Vagina (tissue), 2 donors: ENCODE measurements around the gene SKAP1. TPM values are rescaled to one million over a fixed set of nuclear protein-coding genes. Genes with fewer than 3 reads are reported as not detected.

Experiments used
- DNase-seq, 2 donors: peaks; one replicate each; pipeline ENCODE4 v3.0.0-alpha.2; 2017; ENCODE audit errors: extremely low spot score in 2 of 2
- H3K27ac ChIP-seq: fragments of 200-600 bp; sonication (generic); one replicate; pipeline ENCODE4 v1.5.1; 2019
- H3K27me3 ChIP-seq: fragments of 200-600 bp; sonication (generic); one replicate; pipeline ENCODE4 v1.5.1; 2019
- H3K36me3 ChIP-seq, 2 donors: fragments of 200-600 bp; sonication (generic); one replicate each; pipeline ENCODE4 v1.5.1; 2017 to 2019
- H3K4me1 ChIP-seq: fragments of 200-600 bp; sonication (generic); one replicate; pipeline ENCODE4 v1.5.1; 2019
- H3K4me3 ChIP-seq, 2 donors: fragments of 200-600 bp; sonication (generic); 1 replicate in 1 of 2; 2 replicates in 1 of 2; pipeline ENCODE4 v1.5.1; 2016 to 2019
- H3K9me3 ChIP-seq: fragments of 200-600 bp; sonication (generic); one replicate; pipeline ENCODE4 v1.5.1; 2019
- POLR2A ChIP-seq, 2 donors: fragments of 450-650 bp; IDR thresholded peaks; one replicate each; pipeline ENCODE4 v1.6.1; 2017; ENCODE audit warnings: antibody characterized with exemption in 2 of 2, mild to moderate bottlenecking in 2 of 2, moderate library complexity in 2 of 2
- POLR2AphosphoS5 ChIP-seq, 2 donors: sonication (generic); formaldehyde crosslinking; IDR thresholded peaks; one replicate each; pipeline ENCODE4 v1.9.0; 2017; ENCODE audit warnings: antibody characterized with exemption in 2 of 2, mild to moderate bottlenecking in 2 of 2, low read depth in 1 of 2; ENCODE audit not compliant: insufficient read depth in 1 of 2
- intact Hi-C: fragments of 100-400 bp; cut with DNase I; formaldehyde crosslinking; loops from one replicate; pipeline ENCODE4 v1.15.1; 2023
- total RNA-seq: library from RNA; depleted of rRNA; stranded (reverse); fragments of >200 nt; gene quantifications from one replicate; pipeline ENCODE4 v1.2.3, GENCODE V29; 2016
- TF ChIP-seq, protein P1 (sequence below), 3 experiments: fragments of 450-650 bp in 2 of 3; fragments of 200-600 bp in 1 of 3; sonication (generic) in 1 of 3; IDR thresholded peaks; one replicate each; pipeline ENCODE4 v1.5.1; 2017 to 2019; ENCODE audit warnings: antibody characterized with exemption in 3 of 3, mild to moderate bottlenecking in 2 of 3, moderate library complexity in 2 of 3

Gene SKAP1
- total RNA-seq, 1 donor from 2014 or later = 5.6 TPM

GRCh38 chr17:48143629-48144028, 286.4 kb downstream of the SKAP1 start:
- H3K4me3 ChIP-seq = no peak overlapping the region
- intact Hi-C loops = no loop called here
- H3K4me1 ChIP-seq = no peaks in the 10 kb centered on the region
- no peaks in the 10 kb centered on the region for H3K9me3 ChIP-seq
- TF ChIP-seq, protein P1, sequence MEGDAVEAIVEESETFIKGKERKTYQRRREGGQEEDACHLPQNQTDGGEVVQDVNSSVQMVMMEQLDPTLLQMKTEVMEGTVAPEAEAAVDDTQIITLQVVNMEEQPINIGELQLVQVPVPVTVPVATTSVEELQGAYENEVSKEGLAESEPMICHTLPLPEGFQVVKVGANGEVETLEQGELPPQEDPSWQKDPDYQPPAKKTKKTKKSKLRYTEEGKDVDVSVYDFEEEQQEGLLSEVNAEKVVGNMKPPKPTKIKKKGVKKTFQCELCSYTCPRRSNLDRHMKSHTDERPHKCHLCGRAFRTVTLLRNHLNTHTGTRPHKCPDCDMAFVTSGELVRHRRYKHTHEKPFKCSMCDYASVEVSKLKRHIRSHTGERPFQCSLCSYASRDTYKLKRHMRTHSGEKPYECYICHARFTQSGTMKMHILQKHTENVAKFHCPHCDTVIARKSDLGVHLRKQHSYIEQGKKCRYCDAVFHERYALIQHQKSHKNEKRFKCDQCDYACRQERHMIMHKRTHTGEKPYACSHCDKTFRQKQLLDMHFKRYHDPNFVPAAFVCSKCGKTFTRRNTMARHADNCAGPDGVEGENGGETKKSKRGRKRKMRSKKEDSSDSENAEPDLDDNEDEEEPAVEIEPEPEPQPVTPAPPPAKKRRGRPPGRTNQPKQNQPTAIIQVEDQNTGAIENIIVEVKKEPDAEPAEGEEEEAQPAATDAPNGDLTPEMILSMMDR (IDR thresholded peaks at IDR 0.05) = no peak
- TF ChIP-seq POLR2AphosphoS5 (IDR thresholded peaks at IDR 0.05; ENCODE audit: insufficient read depth in 1 of 2, low read depth in 1 of 2) (no peak), POLR2A (IDR thresholded peaks at IDR 0.05) (no peak)
- no peak overlapping the region for H3K27ac ChIP-seq
- no peaks in the 10 kb centered on the region for H3K36me3 ChIP-seq
- no peak for DNase-seq
- H3K27me3 ChIP-seq = no peaks in the 10 kb centered on the region

DNA sequence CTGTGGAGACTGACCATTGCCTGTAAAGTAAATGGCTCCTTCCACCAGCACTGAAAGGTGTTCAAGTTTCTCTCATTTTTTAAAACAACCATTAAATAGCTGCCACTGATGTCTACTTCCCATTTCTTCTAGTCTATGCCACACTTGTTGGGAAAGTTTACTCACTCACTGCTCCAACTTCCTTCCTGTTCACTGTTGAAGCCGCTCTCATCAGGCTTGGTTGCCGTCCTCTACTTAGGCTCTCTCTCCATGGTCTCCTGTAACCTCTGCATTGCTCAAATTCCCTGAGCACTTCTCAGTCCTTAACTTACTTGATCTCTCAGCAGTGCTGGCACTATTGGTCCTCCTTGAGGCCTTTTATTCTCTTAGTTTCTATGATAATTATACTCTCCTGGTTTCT, 290.1 kb downstream of the SKAP1 start:
- no peak for DNase-seq
- Histone ChIP-seq H3K9me3 (no peaks in the 10 kb centered on the region), H3K36me3 (no peaks in the 10 kb centered on the region), H3K4me1 (no peaks in the 10 kb centered on the region), H3K4me3 (no peak overlapping the region), H3K27ac (no peak overlapping the region), H3K27me3 (no peaks in the 10 kb centered on the region)
- TF ChIP-seq, protein P1 (IDR thresholded peaks at IDR 0.05) = no peak
- no peak for TF ChIP-seq POLR2AphosphoS5 (IDR thresholded peaks at IDR 0.05; ENCODE audit: insufficient read depth in 1 of 2, low read depth in 1 of 2)
- TF ChIP-seq POLR2A (IDR thresholded peaks at IDR 0.05) = no peak
- intact Hi-C loops = no loop called here

DNA sequence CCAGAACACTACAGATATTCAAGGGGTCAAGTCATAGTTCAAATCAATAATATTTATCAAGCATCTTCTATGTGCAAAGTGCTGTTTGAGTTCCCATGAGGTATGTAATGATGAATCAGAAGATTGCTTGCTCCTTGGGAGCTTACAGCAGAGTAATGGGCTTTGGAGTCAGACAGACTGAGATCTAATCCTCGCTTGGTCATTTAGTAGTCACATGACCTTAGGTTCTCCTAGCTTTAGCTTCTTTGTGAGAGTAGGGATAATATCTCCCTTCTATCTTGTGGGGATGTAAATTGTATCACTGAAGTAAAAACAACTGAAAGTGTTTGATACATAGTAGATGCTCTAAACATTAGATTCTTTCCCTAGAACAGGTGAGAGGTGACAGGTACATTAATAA, 292.4 kb downstream of the SKAP1 start:
- Histone ChIP-seq H3K36me3 (no peaks in the 10 kb centered on the region), H3K9me3 (no peaks in the 10 kb centered on the region), H3K27ac (no peak overlapping the region), H3K4me1 (no peaks in the 10 kb centered on the region), H3K27me3 (no peaks in the 10 kb centered on the region), H3K4me3 (no peak overlapping the region)
- no peak for DNase-seq
- no peak for TF ChIP-seq POLR2A (IDR thresholded peaks at IDR 0.05)
- TF ChIP-seq, protein P1 (IDR thresholded peaks at IDR 0.05) = no peak
- TF ChIP-seq POLR2AphosphoS5 (IDR thresholded peaks at IDR 0.05; ENCODE audit: insufficient read depth in 1 of 2, low read depth in 1 of 2) = no peak
- intact Hi-C loops = no loop called here

- TF ChIP-seq POLR2AphosphoS5 (IDR thresholded peaks at IDR 0.05; ENCODE audit: insufficient read depth in 1 of 2, low read depth in 1 of 2) = no peak
- TF ChIP-seq, protein P1 (IDR thresholded peaks at IDR 0.05) = no peak
- Histone ChIP-seq H3K36me3 (no peaks in the 10 kb centered on the region), H3K27ac (no peak overlapping the region), H3K4me1 (no peaks in the 10 kb centered on the region), H3K4me3 (no peak overlapping the region), H3K27me3 (no peaks in the 10 kb centered on the region), H3K9me3 (no peaks in the 10 kb centered on the region)
- no peak for DNase-seq
- intact Hi-C loops = no loop called here
Measured at GRCh38 chr17:48134912-48135480, 295.0 kb downstream of the SKAP1 start.

DNA sequence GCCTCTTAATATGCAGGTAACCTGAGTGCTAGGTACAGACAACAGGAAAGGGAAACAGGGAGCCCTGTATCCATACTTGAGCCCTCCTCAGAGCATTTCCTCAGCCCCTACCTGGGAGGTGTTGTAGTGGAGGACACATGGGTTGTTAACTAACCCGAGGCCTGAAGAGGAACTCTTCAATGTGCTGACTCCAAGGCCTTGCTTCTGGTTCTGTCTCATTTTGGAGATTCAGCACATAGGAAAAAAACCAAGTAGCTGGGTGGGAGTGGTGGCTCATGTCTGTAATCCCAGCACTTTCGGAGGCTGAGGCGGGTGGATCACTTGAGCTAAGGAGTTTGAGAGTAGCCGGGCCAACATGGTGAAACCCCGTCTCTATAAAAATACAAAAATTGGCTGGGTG, 297.6 kb downstream of the SKAP1 start:
- Histone ChIP-seq H3K9me3 (no peaks in the 10 kb centered on the region), H3K27me3 (no peaks in the 10 kb centered on the region), H3K27ac (no peak overlapping the region), H3K36me3 (no peaks in the 10 kb centered on the region), H3K4me1 (no peaks in the 10 kb centered on the region), H3K4me3 (no peak overlapping the region)
- no peak for TF ChIP-seq POLR2AphosphoS5 (IDR thresholded peaks at IDR 0.05; ENCODE audit: insufficient read depth in 1 of 2, low read depth in 1 of 2)
- intact Hi-C loops = no loop called here
- no peak for DNase-seq
